GM12878 (cell line): ENCODE measurements around the gene PRRC2B.

Experiments
- EZH2 ChIP-seq: IDR thresholded peaks from 2 replicates; pipeline ENCODE4 v1.6.1; 2012; ENCODE audit warnings: low read depth, mild to moderate bottlenecking, control low read depth, inconsistent platforms, low read length, borderline replicate concordance; ENCODE audit not compliant: control insufficient read depth
- MXI1 ChIP-seq: fragments of 150-350 bp; IDR thresholded peaks from 2 replicates; pipeline ENCODE4 v1.6.1; 2011; ENCODE audit warnings: low read depth, mild to moderate bottlenecking, inconsistent platforms, low read length, improper control_type of control experiment
- PAX8 ChIP-seq: fragments of 450-650 bp; IDR thresholded peaks from 2 replicates; pipeline ENCODE4 v1.6.1; 2017; ENCODE audit warnings: mild to moderate bottlenecking, moderate library complexity
- POLR2A ChIP-seq: IDR thresholded peaks from 2 replicates; pipeline ENCODE4 v1.6.1; 2011; ENCODE audit warnings: low read depth, mild to moderate bottlenecking, low read length
- TF ChIP-seq, protein P1 (sequence below): IDR thresholded peaks from 2 replicates; pipeline ENCODE4 v1.6.1; 2011; ENCODE audit warnings: low read depth, mild to moderate bottlenecking, low read length, moderate library complexity, borderline replicate concordance; ENCODE audit errors: extremely low read depth

GRCh38 chr9:131447600-131447999 lies 53.7 kb downstream of the PRRC2B start:
- TF ChIP-seq PAX8 = no peak
- no peak for TF ChIP-seq POLR2A
- TF ChIP-seq MXI1 = no peak
- no peak for TF ChIP-seq EZH2
- TF ChIP-seq, protein P1, sequence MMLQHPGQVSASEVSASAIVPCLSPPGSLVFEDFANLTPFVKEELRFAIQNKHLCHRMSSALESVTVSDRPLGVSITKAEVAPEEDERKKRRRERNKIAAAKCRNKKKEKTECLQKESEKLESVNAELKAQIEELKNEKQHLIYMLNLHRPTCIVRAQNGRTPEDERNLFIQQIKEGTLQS = no peak
